KMS-11 (cell line): ENCODE data around the gene PRKCE.

ENCODE experiments used
- H2AFZ ChIP-seq: fragments of 200-600 bp; sonication (generic); 2 replicates; pipeline ENCODE4 v1.6.1; 2016; ENCODE audit warnings: antibody characterized with exemption, mixed run types, low read depth
- H3K27ac ChIP-seq: fragments of 200-600 bp; sonication (generic); 2 replicates; pipeline ENCODE4 v1.6.1; 2016; ENCODE audit warnings: mild to moderate bottlenecking, mixed run types
- H3K27me3 ChIP-seq: fragments of 200-600 bp; sonication (generic); 2 replicates; pipeline ENCODE4 v1.6.1; 2017; ENCODE audit warnings: mild to moderate bottlenecking, low read depth, mixed run types, moderate library complexity; ENCODE audit not compliant: insufficient read depth
- H3K36me3 ChIP-seq: fragments of 200-600 bp; sonication (generic); 2 replicates; pipeline ENCODE4 v1.6.1; 2017; ENCODE audit warnings: mild to moderate bottlenecking, mixed run types; ENCODE audit not compliant: insufficient read depth
- H3K4me1 ChIP-seq: fragments of 200-600 bp; sonication (generic); 2 replicates; pipeline ENCODE4 v1.6.1; 2016; ENCODE audit warnings: mild to moderate bottlenecking, low read depth, mixed run types; ENCODE audit not compliant: poor library complexity, severe bottlenecking
- H3K4me2 ChIP-seq: fragments of 200-600 bp; sonication (generic); 2 replicates; pipeline ENCODE4 v1.7.0; 2016; ENCODE audit warnings: mild to moderate bottlenecking, mixed run types
- H3K4me3 ChIP-seq: fragments of 200-600 bp; sonication (generic); IDR thresholded peaks from 2 replicates; pipeline ENCODE4 v1.6.1; 2017; ENCODE audit warnings: low read depth, low read length, mixed read lengths; ENCODE audit not compliant: insufficient read depth
- H3K79me2 ChIP-seq: fragments of 200-600 bp; sonication (generic); 2 replicates; pipeline ENCODE4 v1.6.1; 2016; ENCODE audit warnings: low read depth, mixed run types; ENCODE audit not compliant: insufficient read depth
- H3K9ac ChIP-seq: fragments of 200-600 bp; sonication (generic); 2 replicates; pipeline ENCODE4 v1.6.1; 2016; ENCODE audit warnings: mild to moderate bottlenecking, mixed run types
- H4K20me1 ChIP-seq: fragments of 200-600 bp; sonication (generic); 2 replicates; pipeline ENCODE4 v1.6.1; 2016; ENCODE audit warnings: mild to moderate bottlenecking, mixed run types; ENCODE audit not compliant: insufficient read depth
- CTCF ChIP-seq: fragments of 200-600 bp; sonication (generic); conservative IDR thresholded peaks from 2 replicates; pipeline ENCODE4 v1.6.1; 2017; ENCODE audit warnings: low read depth, mild to moderate bottlenecking, antibody characterized with exemption, low read length, moderate library complexity, mixed read lengths

PRKCE gene

GRCh38 chr2:45826460-45826859, 175.0 kb downstream of the PRKCE start:
- Histone ChIP-seq H3K27ac (no peak overlapping the region), H4K20me1 (no peaks in the 10 kb centered on the region), H3K4me2 (no peak overlapping the region), H3K4me1 (no peaks in the 10 kb centered on the region), H3K9ac (no peak overlapping the region), H3K27me3 (no peaks in the 10 kb centered on the region), H3K4me3 (no peak overlapping the region), H2AFZ (no peak overlapping the region), H3K36me3 (no peaks in the 10 kb centered on the region), H3K79me2 (no peaks in the 10 kb centered on the region)
- TF ChIP-seq CTCF: no peak

GRCh38 chr2:45826884-45827635, 175.6 kb downstream of the PRKCE start:
- no peak overlapping the region for H2AFZ ChIP-seq
- H3K36me3 ChIP-seq: no peaks in the 10 kb centered on the region
- no peak overlapping the region for H3K27ac ChIP-seq
- no peaks in the 10 kb centered on the region for H3K27me3 ChIP-seq
- H3K4me2 ChIP-seq: no peak overlapping the region
- no peaks in the 10 kb centered on the region for H3K79me2 ChIP-seq
- H3K9ac ChIP-seq: no peak overlapping the region
- no peak for TF ChIP-seq CTCF
- no peak overlapping the region for H3K4me3 ChIP-seq
- no peaks in the 10 kb centered on the region for H4K20me1 ChIP-seq
- H3K4me1 ChIP-seq: no peaks in the 10 kb centered on the region

- no peaks in the 10 kb centered on the region for H3K36me3 ChIP-seq
- no peak overlapping the region for H3K27ac ChIP-seq
- no peaks in the 10 kb centered on the region for H3K27me3 ChIP-seq
- H3K4me2 ChIP-seq: no peak overlapping the region
- no peak overlapping the region for H2AFZ ChIP-seq
- no peaks in the 10 kb centered on the region for H4K20me1 ChIP-seq
- H3K9ac ChIP-seq: no peak overlapping the region
- no peaks in the 10 kb centered on the region for H3K79me2 ChIP-seq
- no peak for TF ChIP-seq CTCF
- no peak overlapping the region for H3K4me3 ChIP-seq
- no peaks in the 10 kb centered on the region for H3K4me1 ChIP-seq
Observed at GRCh38 chr2:45830322-45830721, 178.8 kb downstream of the PRKCE start.

- Histone ChIP-seq H3K27me3 (no peaks in the 10 kb centered on the region), H3K4me3 (no peak overlapping the region), H4K20me1 (no peaks in the 10 kb centered on the region), H3K79me2 (no peaks in the 10 kb centered on the region), H3K4me1 (peaks cover 5% of the 10 kb centered on the region), H3K4me2 (no peak overlapping the region), H3K36me3 (no peaks in the 10 kb centered on the region), H3K27ac (no peak overlapping the region), H3K9ac (no peak overlapping the region), H2AFZ (no peak overlapping the region)
- TF ChIP-seq CTCF: no peak
Observed at GRCh38 chr2:45833301-45833967, 182.0 kb downstream of the PRKCE start.
